ENCODE data around the gene SNTG2. TPM values are rescaled to one million over a fixed set of nuclear protein-coding genes. Genes with fewer than 3 reads are reported as not detected.

The SNTG2 gene
- total RNA-seq, 1 donor from 2014 or later = 2.2 TPM

DNA sequence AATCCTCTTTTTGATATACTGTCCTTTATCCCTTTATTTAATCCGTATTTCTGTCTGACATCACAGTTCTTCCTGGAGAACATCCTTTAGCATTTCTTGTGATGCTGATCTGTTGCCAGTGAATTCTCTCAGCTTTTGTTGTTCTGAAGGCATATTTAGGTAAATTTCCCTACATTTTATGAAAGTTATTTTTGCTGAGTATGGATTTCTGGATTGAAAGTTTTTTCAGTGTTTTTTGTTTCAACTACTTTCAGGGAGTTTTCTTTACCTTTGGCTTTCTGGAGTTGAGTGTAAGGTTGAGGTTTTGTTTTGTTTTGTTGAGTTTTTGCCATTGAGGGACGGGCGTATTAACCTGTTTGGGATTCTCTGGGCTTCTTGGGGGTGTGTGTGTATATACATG lies 22.5 kb downstream of the SNTG2 start:
- peaks cover 43% of the 10 kb centered on the region for H3K4me1 Mint-ChIP-seq
- no peak overlapping the region for H3K27ac Mint-ChIP-seq
- no peak for TF ChIP-seq CTCF (IDR thresholded peaks at IDR 0.05)
- ATAC-seq (ENCODE audit: low read depth) (no peak), DNase-seq (no peak)
- intact Hi-C loops (cut with micrococcal nuclease) = no loop called here
- H3K9me3 Mint-ChIP-seq = peaks cover 14% of the 10 kb centered on the region
- ChIA-PET POLR2A (no interaction called here), CTCF (interaction anchor here (1.5 kb wide), 1 partner anchor 18 kb away, joined by 3 read pairs; no protein-coding TSS in a partner anchor)
- H3K27me3 Mint-ChIP-seq = peaks cover 17% of the 10 kb centered on the region
- no peaks in the 10 kb centered on the region for H3K36me3 Mint-ChIP-seq (ENCODE audit: low read depth)
- no peak overlapping the region for H3K4me3 Mint-ChIP-seq

DNA sequence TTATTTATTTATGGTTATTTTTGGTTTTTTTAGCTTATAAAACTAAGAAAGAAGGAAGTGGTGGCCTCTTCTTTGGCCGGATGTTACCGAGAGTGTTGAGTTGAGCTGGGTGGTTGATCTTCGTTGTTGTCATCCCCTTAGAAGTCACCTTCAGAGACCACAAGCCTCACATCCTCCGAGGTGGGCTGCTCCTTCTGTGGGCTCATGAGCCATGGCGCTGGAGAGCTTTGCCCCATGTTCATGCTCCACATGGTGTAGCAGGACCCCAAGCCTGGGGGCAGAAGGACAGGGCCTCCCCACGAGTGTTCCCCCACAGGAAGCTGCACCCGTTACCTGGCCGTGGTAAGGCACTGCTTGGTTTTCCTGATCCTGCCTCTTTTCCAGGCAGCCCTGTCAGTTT lies 23.4 kb downstream of the SNTG2 start:
- ATAC-seq (ENCODE audit: low read depth) (peak; percentile 49), DNase-seq (no peak)
- Mint-ChIP-seq H3K9me3 (peaks cover 9% of the 10 kb centered on the region), H3K27me3 (peaks cover 17% of the 10 kb centered on the region), H3K27ac (peak overlapping the region; percentile 53), H3K36me3 (ENCODE audit: low read depth) (no peaks in the 10 kb centered on the region), H3K4me1 (peaks cover 48% of the 10 kb centered on the region), H3K4me3 (peak overlapping the region; percentile 21)
- intact Hi-C loops (cut with micrococcal nuclease) = no loop called here
- ChIA-PET CTCF (interaction anchor here (1.5 kb wide), 1 partner anchor 19 kb away, joined by 3 read pairs; no protein-coding TSS in a partner anchor), POLR2A (no interaction called here)
- no peak for TF ChIP-seq CTCF (IDR thresholded peaks at IDR 0.05)

GRCh38 chr2:974502-974901 lies 23.9 kb downstream of the SNTG2 start:
- Mint-ChIP-seq H3K27me3 (peaks cover 17% of the 10 kb centered on the region), H3K36me3 (ENCODE audit: low read depth) (no peaks in the 10 kb centered on the region), H3K9me3 (peaks cover 7% of the 10 kb centered on the region), H3K4me3 (peak overlapping the region; percentile 21), H3K4me1 (peaks cover 53% of the 10 kb centered on the region), H3K27ac (peak overlapping the region; percentile 53)
- TF ChIP-seq CTCF (IDR thresholded peaks at IDR 0.05) = no peak
- ATAC-seq (ENCODE audit: low read depth) = no peak
- no peak for DNase-seq
- ChIA-PET CTCF (interaction anchor here (1.5 kb wide), 1 partner anchor 20 kb away, joined by 3 read pairs; no protein-coding TSS in a partner anchor), POLR2A (no interaction called here)
- intact Hi-C loops (cut with micrococcal nuclease) = no loop called here

DNA sequence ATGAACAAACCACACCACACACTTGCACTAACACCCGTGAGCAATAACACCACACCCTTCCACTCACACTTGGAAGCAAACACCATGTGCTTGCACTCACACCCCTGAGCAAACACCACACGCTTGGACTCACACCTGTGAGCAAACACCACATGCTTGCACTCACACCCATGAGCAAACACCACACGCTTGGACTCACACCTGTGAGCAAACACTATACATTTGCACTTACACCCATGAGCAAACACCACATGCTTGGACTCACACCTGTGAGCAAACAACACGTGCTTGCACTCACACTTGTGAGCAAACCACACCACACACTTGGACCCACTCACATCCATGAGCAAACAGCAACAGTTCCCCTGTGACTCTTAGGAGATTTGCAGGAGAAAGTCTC lies 24.4 kb downstream of the SNTG2 start:
- Mint-ChIP-seq H3K27ac (no peak overlapping the region), H3K4me1 (peaks cover 56% of the 10 kb centered on the region), H3K9me3 (peaks cover 4% of the 10 kb centered on the region), H3K27me3 (peaks cover 17% of the 10 kb centered on the region), H3K36me3 (ENCODE audit: low read depth) (no peaks in the 10 kb centered on the region), H3K4me3 (no peak overlapping the region)
- DNase-seq (no peak), ATAC-seq (ENCODE audit: low read depth) (no peak)
- ChIA-PET POLR2A (no interaction called here), CTCF (no interaction called here)
- intact Hi-C loops (cut with micrococcal nuclease) = no loop called here
- no peak for TF ChIP-seq CTCF (IDR thresholded peaks at IDR 0.05)

GRCh38 chr2:979069-979928 lies 28.6 kb downstream of the SNTG2 start:
- Mint-ChIP-seq H3K27me3 (peaks cover 24% of the 10 kb centered on the region), H3K9me3 (no peaks in the 10 kb centered on the region), H3K27ac (peak overlapping the region; percentile 54), H3K4me1 (peaks cover 50% of the 10 kb centered on the region), H3K4me3 (peak overlapping the region; percentile 2), H3K36me3 (ENCODE audit: low read depth) (no peaks in the 10 kb centered on the region)
- DNase-seq (no peak), ATAC-seq (ENCODE audit: low read depth) (no peak)
- no peak for TF ChIP-seq CTCF (IDR thresholded peaks at IDR 0.05)
- CTCF ChIA-PET = no interaction called here
- intact Hi-C loops (cut with micrococcal nuclease) = no loop called here
- POLR2A ChIA-PET = no interaction called here
